Measurements from ENCODE around the gene PSMB11.
A peak's percentile ranks its signal among the peaks of the same experiment; 100 is the strongest.

The PSMB11 gene

DNA sequence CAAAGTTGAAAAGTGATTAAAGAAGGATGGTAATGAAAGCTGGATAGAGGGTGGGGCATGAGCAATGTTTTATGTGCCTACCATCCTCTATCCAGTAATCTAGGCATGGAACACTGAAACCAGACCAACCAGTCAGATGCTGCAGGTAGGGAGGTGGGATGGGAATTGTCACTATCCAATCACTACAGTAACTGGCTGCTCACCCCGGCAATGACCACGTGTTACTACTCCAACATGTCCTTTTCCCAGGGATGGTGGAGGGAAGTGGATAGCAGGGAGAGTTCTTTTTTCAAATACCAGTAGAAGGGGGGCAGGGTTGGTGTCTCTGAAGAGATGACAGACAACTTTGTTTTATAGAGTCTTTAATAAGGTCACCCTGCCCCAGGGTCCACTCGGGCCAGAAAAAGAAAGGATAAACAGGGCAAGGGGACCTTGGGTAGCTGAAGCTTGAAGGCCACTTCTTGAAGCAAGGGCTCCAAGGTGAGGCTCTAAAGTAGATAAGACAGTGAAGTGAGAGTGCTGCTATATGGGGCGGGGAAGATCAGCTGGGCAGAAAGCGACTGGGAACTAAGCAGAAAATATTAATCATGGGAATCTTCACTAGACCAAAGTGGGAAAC lies 30.0 kb downstream of the PSMB11 start:
- Histone ChIP-seq H3K27me3 (no peaks in the 10 kb centered on the region), H3K4me1 (ENCODE audit: control insufficient read depth in 1 of 2, insufficient read depth in 1 of 2, low read depth in 1 of 2, low read length in 1 of 2) (peaks cover 33 to 37% of the 10 kb centered on the region in 2 experiments), H3K4me3 (ENCODE audit: low read depth in 1 of 2, low read length in 1 of 2) (no peak overlapping the region), H3K9me3 (no peaks in the 10 kb centered on the region), H3K27ac (peak overlapping the region; percentile 66), H3K36me3 (peaks cover 80% of the 10 kb centered on the region)
- TF ChIP-seq, protein P1, sequence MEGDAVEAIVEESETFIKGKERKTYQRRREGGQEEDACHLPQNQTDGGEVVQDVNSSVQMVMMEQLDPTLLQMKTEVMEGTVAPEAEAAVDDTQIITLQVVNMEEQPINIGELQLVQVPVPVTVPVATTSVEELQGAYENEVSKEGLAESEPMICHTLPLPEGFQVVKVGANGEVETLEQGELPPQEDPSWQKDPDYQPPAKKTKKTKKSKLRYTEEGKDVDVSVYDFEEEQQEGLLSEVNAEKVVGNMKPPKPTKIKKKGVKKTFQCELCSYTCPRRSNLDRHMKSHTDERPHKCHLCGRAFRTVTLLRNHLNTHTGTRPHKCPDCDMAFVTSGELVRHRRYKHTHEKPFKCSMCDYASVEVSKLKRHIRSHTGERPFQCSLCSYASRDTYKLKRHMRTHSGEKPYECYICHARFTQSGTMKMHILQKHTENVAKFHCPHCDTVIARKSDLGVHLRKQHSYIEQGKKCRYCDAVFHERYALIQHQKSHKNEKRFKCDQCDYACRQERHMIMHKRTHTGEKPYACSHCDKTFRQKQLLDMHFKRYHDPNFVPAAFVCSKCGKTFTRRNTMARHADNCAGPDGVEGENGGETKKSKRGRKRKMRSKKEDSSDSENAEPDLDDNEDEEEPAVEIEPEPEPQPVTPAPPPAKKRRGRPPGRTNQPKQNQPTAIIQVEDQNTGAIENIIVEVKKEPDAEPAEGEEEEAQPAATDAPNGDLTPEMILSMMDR (IDR thresholded peaks at IDR 0.05) = no peak

- TF ChIP-seq, protein P1 (IDR thresholded peaks at IDR 0.05) = no peak
- peaks cover 18 to 20% of the 10 kb centered on the region in 2 experiments for H3K4me1 ChIP-seq (ENCODE audit: control insufficient read depth in 1 of 2, insufficient read depth in 1 of 2, low read depth in 1 of 2, low read length in 1 of 2)
- no peak overlapping the region for H3K4me3 ChIP-seq (ENCODE audit: low read depth in 1 of 2, low read length in 1 of 2)
- H3K27ac ChIP-seq = no peak overlapping the region
- H3K36me3 ChIP-seq = peaks cover 81% of the 10 kb centered on the region
- H3K27me3 ChIP-seq = no peaks in the 10 kb centered on the region
- H3K9me3 ChIP-seq = no peaks in the 10 kb centered on the region
Observed at GRCh38 chr14:23074906-23075305, 32.9 kb downstream of the PSMB11 start.

DNA sequence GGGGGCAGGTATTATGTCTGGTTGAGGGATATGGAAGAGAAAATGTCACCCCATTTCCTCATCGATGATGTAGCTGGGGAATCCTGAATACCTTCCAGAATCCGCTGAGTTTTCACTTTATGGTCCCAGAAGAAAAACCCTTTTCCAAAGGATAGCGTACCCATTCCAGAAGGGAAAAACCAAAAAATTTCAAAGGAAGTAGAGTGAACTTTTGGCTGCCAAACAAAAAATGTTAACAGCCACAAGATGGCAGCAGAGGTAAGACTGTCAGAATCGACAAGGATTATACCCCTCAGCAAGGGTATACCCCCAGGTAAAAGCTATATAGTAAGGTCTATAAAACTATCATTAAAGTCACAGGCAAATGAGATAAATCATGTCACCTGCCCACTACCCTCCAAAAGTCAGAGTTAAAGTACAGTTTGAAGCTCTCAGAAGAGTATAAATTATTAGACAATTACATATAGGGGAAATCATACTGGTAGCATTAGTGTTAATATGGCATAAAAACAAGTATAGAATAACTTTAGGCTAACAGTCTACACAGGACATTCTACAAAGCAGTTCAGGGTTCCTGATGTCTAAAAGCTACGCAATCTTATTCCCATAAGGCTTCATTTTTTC lies 34.9 kb downstream of the PSMB11 start:
- TF ChIP-seq, protein P1 (IDR thresholded peaks at IDR 0.05) = peak; percentile 16
- Histone ChIP-seq H3K27ac (no peak overlapping the region), H3K9me3 (no peaks in the 10 kb centered on the region), H3K36me3 (peaks cover 100% of the 10 kb centered on the region), H3K27me3 (no peaks in the 10 kb centered on the region), H3K4me3 (ENCODE audit: low read depth in 1 of 2, low read length in 1 of 2) (no peak overlapping the region), H3K4me1 (ENCODE audit: control insufficient read depth in 1 of 2, insufficient read depth in 1 of 2, low read depth in 1 of 2, low read length in 1 of 2) (peaks cover 5 to 6% of the 10 kb centered on the region in 2 experiments)

DNA sequence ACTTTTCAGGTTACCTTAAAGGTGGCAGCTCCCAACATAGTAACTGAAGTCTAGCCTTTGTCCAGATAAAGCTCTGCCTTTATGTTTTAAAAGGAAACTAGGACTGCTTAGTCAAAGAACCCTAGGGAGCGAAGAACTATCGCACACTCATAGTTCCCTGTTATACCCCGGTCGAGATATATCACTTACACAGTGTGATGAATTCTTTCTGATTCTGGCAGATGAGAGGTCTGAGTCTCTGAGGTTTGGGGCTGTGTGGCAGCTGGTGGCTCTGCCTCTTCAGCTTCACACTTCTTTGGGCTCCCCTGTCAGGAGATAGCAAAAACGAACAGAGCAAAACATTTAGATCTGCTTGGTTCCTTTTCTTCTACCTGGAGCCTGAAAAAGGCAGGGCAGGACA lies 36.0 kb downstream of the PSMB11 start:
- H3K27ac ChIP-seq = no peak overlapping the region
- H3K9me3 ChIP-seq = no peaks in the 10 kb centered on the region
- H3K4me3 ChIP-seq (ENCODE audit: low read depth in 1 of 2, low read length in 1 of 2) = no peak overlapping the region
- no peaks in the 10 kb centered on the region for H3K27me3 ChIP-seq
- TF ChIP-seq, protein P1 (IDR thresholded peaks at IDR 0.05) = no peak
- H3K36me3 ChIP-seq = peaks cover 99% of the 10 kb centered on the region
- H3K4me1 ChIP-seq (ENCODE audit: control insufficient read depth in 1 of 2, insufficient read depth in 1 of 2, low read depth in 1 of 2, low read length in 1 of 2) = no peaks in the 10 kb centered on the region

DNA sequence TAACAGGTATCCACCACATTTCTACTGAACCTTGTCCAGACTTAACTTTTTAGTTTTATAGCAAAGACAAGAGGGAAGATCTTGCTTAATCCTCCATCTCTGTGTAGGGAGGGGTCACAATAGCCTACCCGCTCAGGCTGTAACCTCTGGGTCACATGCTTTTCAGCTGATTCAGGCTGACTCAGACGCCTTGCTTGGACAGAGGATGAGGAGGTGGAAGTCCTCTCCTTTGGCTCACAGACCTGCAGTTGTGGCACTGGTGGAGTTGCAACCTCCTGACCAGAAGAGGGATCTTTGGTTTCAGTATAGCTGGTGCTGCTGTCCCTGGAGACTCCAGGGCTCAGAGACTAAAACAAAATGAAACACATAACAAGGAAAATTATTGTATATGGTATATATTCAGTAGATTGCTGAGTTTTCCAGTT lies 36.7 kb downstream of the PSMB11 start:
- H3K4me1 ChIP-seq (ENCODE audit: control insufficient read depth in 1 of 2, insufficient read depth in 1 of 2, low read depth in 1 of 2, low read length in 1 of 2) = no peaks in the 10 kb centered on the region
- TF ChIP-seq, protein P1 (IDR thresholded peaks at IDR 0.05) = no peak
- H3K9me3 ChIP-seq = no peaks in the 10 kb centered on the region
- peak overlapping the region; percentile 36 for H3K27ac ChIP-seq
- peaks cover 99% of the 10 kb centered on the region for H3K36me3 ChIP-seq
- no peaks in the 10 kb centered on the region for H3K27me3 ChIP-seq
- H3K4me3 ChIP-seq (ENCODE audit: low read depth in 1 of 2, low read length in 1 of 2) = no peak overlapping the region

Data from neutrophil (primary cell).